GM23248 (cell line): ENCODE data around the gene VSIG2. TPM values are rescaled to one million over a fixed set of nuclear protein-coding genes. Genes with fewer than 3 reads are reported as not detected.

ENCODE experiments used
- DNase-seq: peaks from one replicate; pipeline ENCODE4 v3.0.0-alpha.2; 2015
- H2AFZ ChIP-seq: fragments of 200-600 bp; sonication (generic); 2 replicates; pipeline ENCODE4 v1.6.1; 2016; ENCODE audit warnings: antibody characterized with exemption
- H3F3A ChIP-seq: fragments of 200-600 bp; sonication (generic); 2 replicates; pipeline ENCODE4 v1.6.1; 2016; ENCODE audit warnings: mild to moderate bottlenecking, antibody characterized with exemption, mixed run types; ENCODE audit not compliant: insufficient read depth
- H3K27ac ChIP-seq: fragments of 200-600 bp; sonication (generic); 2 replicates; pipeline ENCODE4 v1.5.1; 2016; ENCODE audit warnings: mild to moderate bottlenecking
- H3K27me3 ChIP-seq: fragments of 200-600 bp; sonication (generic); replicated peaks from 2 replicates; pipeline ENCODE4 v1.6.1; 2016; ENCODE audit warnings: mild to moderate bottlenecking; ENCODE audit not compliant: insufficient read depth
- H3K36me3 ChIP-seq: fragments of 200-600 bp; sonication (generic); 2 replicates; pipeline ENCODE4 v1.6.1; 2016; ENCODE audit warnings: low read depth, mild to moderate bottlenecking
- H3K4me1 ChIP-seq: fragments of 200-600 bp; sonication (generic); 2 replicates; pipeline ENCODE4 v1.6.1; 2016; ENCODE audit warnings: mild to moderate bottlenecking; ENCODE audit not compliant: insufficient read depth
- H3K4me2 ChIP-seq: fragments of 200-600 bp; sonication (generic); one replicate; pipeline ENCODE4 v1.6.1; 2016; ENCODE audit warnings: mild to moderate bottlenecking; ENCODE audit not compliant: unreplicated experiment
- H3K4me3 ChIP-seq: fragments of 200-600 bp; sonication (generic); 2 replicates; pipeline ENCODE4 v1.5.1; 2016; ENCODE audit warnings: mild to moderate bottlenecking
- H3K79me2 ChIP-seq: fragments of 200-600 bp; sonication (generic); 2 replicates; pipeline ENCODE4 v1.6.1; 2016; ENCODE audit warnings: mild to moderate bottlenecking; ENCODE audit not compliant: insufficient read depth
- H3K9ac ChIP-seq: fragments of 200-600 bp; sonication (generic); 2 replicates; pipeline ENCODE4 v1.6.1; 2016; ENCODE audit warnings: mild to moderate bottlenecking
- H3K9me2 ChIP-seq: fragments of 200-600 bp; sonication (generic); 2 replicates; pipeline ENCODE4 v1.6.1; 2016; ENCODE audit warnings: mixed run types, mild to moderate bottlenecking, moderate library complexity; ENCODE audit not compliant: insufficient read depth
- H3K9me3 ChIP-seq: fragments of 200-600 bp; sonication (generic); one replicate; pipeline ENCODE4 v1.6.1; 2017; ENCODE audit warnings: low read depth
- H4K20me1 ChIP-seq: fragments of 200-600 bp; sonication (generic); 2 replicates; pipeline ENCODE4 v1.6.0; 2016; ENCODE audit not compliant: insufficient read depth
- EZH2 ChIP-seq: fragments of 200-600 bp; sonication (generic); IDR thresholded peaks from 2 replicates; pipeline ENCODE4 v1.6.1; 2018; ENCODE audit warnings: antibody characterized with exemption, mild to moderate bottlenecking; ENCODE audit not compliant: insufficient read depth, poor library complexity, severe bottlenecking
- EZH2phosphoT487 ChIP-seq: fragments of 200-600 bp; sonication (generic); IDR thresholded peaks from 2 replicates; pipeline ENCODE4 v1.6.1; 2018; ENCODE audit warnings: antibody characterized with exemption, moderate library complexity, mild to moderate bottlenecking, low read depth; ENCODE audit not compliant: insufficient read depth
- WGBS, 2 experiments: methylation state at CpG; one replicate each; pipeline ENCODE4 v1.1.6; 2015 to 2017; ENCODE audit warnings: low lambda C conversion rate in 2 of 2, low coverage in 1 of 2; ENCODE audit errors: missing lambda C conversion rate in 2 of 2; 5-methylcytosine and 5-hydroxymethylcytosine counted together
- in situ Hi-C: fragments of 300-500 bp; cut with MboI; formaldehyde crosslinking; loops from 2 replicates; pipeline ENCODE4 v1.15.0; 2020
- polyA plus RNA-seq: library from polyadenylated mRNA; unstranded; fragments of >200 nt; fragmentation: Nextera tagmentation; extraction: Ambion mirVana; gene quantifications from 2 replicates; pipeline ENCODE4 v1.2.1, GENCODE V29; 2016
- total RNA-seq: library from RNA; depleted of rRNA; stranded (reverse); fragments of >200 nt; shearing (Covaris generic); gene quantifications from 2 replicates; pipeline ENCODE4 v1.2.3, GENCODE V29; 2014

VSIG2 gene
- total and polyA plus RNA-seq, 2 experiments from 2014 or later = not detected

DNA sequence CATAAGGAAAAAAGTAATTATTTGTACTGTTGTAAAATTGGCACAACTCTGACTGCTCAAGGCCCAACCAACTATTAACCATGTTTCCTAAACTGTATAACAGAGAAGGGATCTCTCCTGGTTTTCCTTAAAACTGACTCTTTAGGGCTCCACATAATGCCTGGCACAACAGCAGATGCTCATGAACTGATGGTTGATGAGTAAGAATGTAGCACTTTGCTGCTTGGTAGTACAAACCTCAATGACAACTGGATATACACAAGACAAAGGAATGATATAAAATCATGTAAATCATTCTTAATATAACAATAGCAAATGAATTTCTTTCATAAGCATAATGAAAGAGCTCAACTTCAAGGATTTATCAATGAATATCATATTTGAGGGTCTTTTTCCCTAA lies 36.5 kb upstream of the VSIG2 start:
- in situ Hi-C loops = no loop called here
- H4K20me1 ChIP-seq = 0 out of 2 replicates have a peak, but pooled peaks cover 12% of the 10 kb centered on the region
- DNase-seq = peak; percentile 50
- peaks cover 99% of the 10 kb centered on the region for H3K79me2 ChIP-seq
- no peaks in the 10 kb centered on the region for H3K9me3 ChIP-seq
- no peaks in the 10 kb centered on the region for H3K4me1 ChIP-seq
- no peak overlapping the region for H2AFZ ChIP-seq
- H3K27ac ChIP-seq = no peak overlapping the region
- H3K4me3 ChIP-seq = no peak overlapping the region
- H3F3A ChIP-seq = no peaks in the 10 kb centered on the region
- no peak overlapping the region for H3K4me2 ChIP-seq
- no peaks in the 10 kb centered on the region for H3K36me3 ChIP-seq
- no peak for TF ChIP-seq EZH2phosphoT487
- no peak for TF ChIP-seq EZH2
- no peak overlapping the region for H3K9ac ChIP-seq
- no peaks in the 10 kb centered on the region for H3K9me2 ChIP-seq
- H3K27me3 ChIP-seq = no peaks in the 10 kb centered on the region

DNA sequence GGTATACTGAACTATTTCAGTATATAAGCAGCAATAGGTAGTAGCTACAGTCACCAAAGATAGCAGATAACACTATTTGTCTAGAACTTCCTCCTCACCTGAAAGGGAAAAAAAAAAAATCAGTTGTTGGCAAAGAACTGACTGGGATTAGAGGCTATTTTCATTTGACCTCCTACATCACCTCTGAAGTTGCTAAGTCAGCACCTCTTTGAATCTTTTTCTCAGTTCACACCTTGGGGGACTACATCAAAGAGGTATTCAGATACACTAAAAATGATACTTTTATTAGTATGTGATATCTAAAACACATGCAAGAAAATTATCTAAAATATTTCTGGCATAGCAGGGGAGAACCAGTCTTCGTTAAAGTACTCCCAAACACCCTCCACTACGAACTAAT lies 32.0 kb upstream of the VSIG2 start:
- Histone ChIP-seq H3K9me2 (no peaks in the 10 kb centered on the region), H3K36me3 (no peaks in the 10 kb centered on the region), H4K20me1 (0 out of 2 replicates have a peak, but pooled peaks cover 7% of the 10 kb centered on the region), H3K9me3 (no peaks in the 10 kb centered on the region), H3F3A (no peaks in the 10 kb centered on the region), H3K9ac (no peak overlapping the region), H3K79me2 (peaks cover 93% of the 10 kb centered on the region), H3K27me3 (no peaks in the 10 kb centered on the region), H2AFZ (no peak overlapping the region), H3K4me1 (no peaks in the 10 kb centered on the region), H3K4me2 (no peak overlapping the region), H3K4me3 (no peak overlapping the region), H3K27ac (no peak overlapping the region)
- DNase-seq = no peak
- TF ChIP-seq EZH2 (no peak), EZH2phosphoT487 (no peak)
- WGBS, 2 experiments = 83 to 88% methylated on average over 2 of the region's 2 CpGs
- in situ Hi-C loops = no loop called here

DNA sequence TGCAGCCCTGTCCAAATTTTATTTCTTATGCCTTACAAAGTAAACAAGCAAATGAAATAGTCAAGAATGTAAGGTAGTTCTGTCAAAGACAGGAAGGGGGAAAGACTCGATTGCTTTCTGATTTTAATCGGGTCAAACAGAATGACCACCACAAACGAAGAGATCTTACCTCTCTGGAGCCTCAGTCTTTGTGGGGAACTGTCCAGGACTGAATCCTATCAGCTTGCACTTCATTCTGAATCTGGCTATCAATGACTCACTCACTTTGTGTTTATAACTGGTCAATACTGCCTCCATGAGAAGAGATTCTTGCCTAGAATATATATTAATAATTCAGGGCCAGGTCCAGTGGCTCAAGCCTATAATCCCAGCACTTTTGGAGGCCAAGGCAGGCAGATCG lies 30.9 kb upstream of the VSIG2 start:
- Histone ChIP-seq H3K4me1 (no peaks in the 10 kb centered on the region), H4K20me1 (0 out of 2 replicates have a peak, but pooled peaks cover 7% of the 10 kb centered on the region), H3K4me2 (no peak overlapping the region), H2AFZ (no peak overlapping the region), H3K27me3 (no peaks in the 10 kb centered on the region), H3K4me3 (no peak overlapping the region), H3K79me2 (peaks cover 92% of the 10 kb centered on the region), H3K9ac (no peak overlapping the region), H3K9me3 (no peaks in the 10 kb centered on the region), H3K27ac (no peak overlapping the region), H3K36me3 (no peaks in the 10 kb centered on the region), H3K9me2 (no peaks in the 10 kb centered on the region), H3F3A (no peaks in the 10 kb centered on the region)
- in situ Hi-C loops = no loop called here
- WGBS, 2 experiments = 97 to 99% methylated on average over 4 of the region's 4 CpGs
- DNase-seq = no peak
- no peak for TF ChIP-seq EZH2
- TF ChIP-seq EZH2phosphoT487 = no peak

DNA sequence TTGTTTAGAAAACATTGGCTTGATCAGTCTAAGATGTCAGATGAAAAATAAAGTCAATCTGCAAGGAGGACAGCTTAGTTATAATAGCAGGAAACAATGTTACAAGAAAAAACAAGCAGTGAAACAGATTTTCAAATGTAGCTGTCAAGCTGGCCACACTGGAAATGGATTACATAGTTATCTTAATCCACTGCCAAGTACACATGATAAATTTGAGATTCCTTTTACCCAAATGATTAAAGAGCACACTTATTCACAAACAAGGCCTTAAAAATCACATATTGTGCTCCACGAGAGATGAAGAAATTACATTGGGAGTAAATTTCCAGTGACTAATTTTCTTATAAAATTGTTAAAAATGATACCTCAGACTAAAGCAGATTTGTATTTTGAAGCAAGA lies 27.5 kb upstream of the VSIG2 start:
- H3K79me2 ChIP-seq = peaks cover 88% of the 10 kb centered on the region
- no peaks in the 10 kb centered on the region for H3K4me1 ChIP-seq
- no peak overlapping the region for H2AFZ ChIP-seq
- no peaks in the 10 kb centered on the region for H3K27me3 ChIP-seq
- H3K36me3 ChIP-seq = no peaks in the 10 kb centered on the region
- no peak overlapping the region for H3K9ac ChIP-seq
- H3K9me2 ChIP-seq = no peaks in the 10 kb centered on the region
- no peaks in the 10 kb centered on the region for H3K9me3 ChIP-seq
- H3F3A ChIP-seq = no peaks in the 10 kb centered on the region
- in situ Hi-C loops = no loop called here
- H3K4me2 ChIP-seq = no peak overlapping the region
- TF ChIP-seq EZH2phosphoT487 (no peak), EZH2 (no peak)
- 0 out of 2 replicates have a peak, but pooled peaks cover 7% of the 10 kb centered on the region for H4K20me1 ChIP-seq
- H3K4me3 ChIP-seq = no peak overlapping the region
- 74 to 78% methylated on average over 1 of the region's 1 CpG for WGBS, 2 experiments
- H3K27ac ChIP-seq = no peak overlapping the region
- DNase-seq = no peak

DNA sequence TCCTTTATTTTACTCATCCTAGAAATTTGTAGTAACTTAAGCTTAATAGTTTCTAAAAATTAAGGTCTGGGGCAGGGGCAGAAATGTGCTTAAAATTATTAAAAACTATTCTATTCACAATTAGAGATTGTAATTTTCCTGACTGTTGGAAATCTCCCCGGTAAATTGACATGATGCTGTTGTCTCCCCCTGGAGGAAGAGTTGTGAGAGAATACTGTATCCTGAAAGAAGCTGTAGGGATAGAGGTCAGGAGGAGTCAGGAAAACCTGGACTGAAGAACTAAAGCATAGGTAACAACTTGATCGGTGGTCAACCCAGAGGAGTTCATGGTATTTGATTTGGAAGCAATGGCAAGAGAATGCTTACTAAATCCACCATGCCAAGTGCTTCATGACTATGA lies 26.2 kb upstream of the VSIG2 start:
- no peaks in the 10 kb centered on the region for H3K9me2 ChIP-seq
- 94 to 98% methylated on average over 2 of the region's 2 CpGs for WGBS, 2 experiments
- peaks cover 77% of the 10 kb centered on the region for H3K79me2 ChIP-seq
- no peaks in the 10 kb centered on the region for H4K20me1 ChIP-seq
- in situ Hi-C loops = no loop called here
- H3K4me3 ChIP-seq = no peak overlapping the region
- no peaks in the 10 kb centered on the region for H3K36me3 ChIP-seq
- no peaks in the 10 kb centered on the region for H3K9me3 ChIP-seq
- no peaks in the 10 kb centered on the region for H3F3A ChIP-seq
- no peak overlapping the region for H3K27ac ChIP-seq
- H3K4me2 ChIP-seq = no peak overlapping the region
- no peak overlapping the region for H3K9ac ChIP-seq
- no peak for DNase-seq
- no peaks in the 10 kb centered on the region for H3K4me1 ChIP-seq
- no peaks in the 10 kb centered on the region for H3K27me3 ChIP-seq
- no peak overlapping the region for H2AFZ ChIP-seq
- TF ChIP-seq EZH2phosphoT487 = no peak
- TF ChIP-seq EZH2 = no peak
